ENCODE results near the gene TFCP2L1.

The TFCP2L1 gene

DNA sequence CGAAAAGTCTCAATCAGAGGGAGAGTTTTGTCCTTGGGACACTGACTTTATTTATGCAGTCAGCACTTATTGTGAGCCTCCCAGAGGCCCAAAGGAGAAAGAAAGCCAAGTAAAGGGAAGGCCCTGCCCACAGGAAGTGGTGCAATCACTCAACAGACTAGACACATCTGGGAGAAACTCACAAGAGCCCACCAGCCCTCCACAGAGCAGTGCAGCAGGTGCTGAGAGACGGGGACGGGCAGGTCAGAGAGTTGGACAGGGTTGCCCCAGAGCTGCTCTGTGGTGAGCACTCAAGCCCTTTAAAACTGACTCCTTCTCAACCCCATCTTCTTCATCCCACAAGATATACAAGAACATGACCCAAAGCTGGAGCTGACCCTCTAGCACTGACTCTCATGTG, 96.0 kb downstream of the TFCP2L1 start:
- no peak overlapping the region for H3K4me3 ChIP-seq (ENCODE audit: low read depth in 1 of 2, low read length in 2 of 2)
- no peaks in the 10 kb centered on the region for H3K36me3 ChIP-seq (ENCODE audit: control insufficient read depth in 1 of 2, insufficient read depth in 2 of 2, low read length in 2 of 2)
- no peak overlapping the region for H3K27ac ChIP-seq (ENCODE audit: low read length)
- no peaks in the 10 kb centered on the region for H3K9me3 ChIP-seq (ENCODE audit: control insufficient read depth in 1 of 2, low read length in 2 of 2)
- H3K27me3 ChIP-seq (ENCODE audit: low read depth, low read length) = no peaks in the 10 kb centered on the region
- H3K4me1 ChIP-seq (ENCODE audit: control insufficient read depth in 1 of 2, insufficient read depth in 2 of 2, low read length in 2 of 2) = no peaks in the 10 kb centered on the region

DNA sequence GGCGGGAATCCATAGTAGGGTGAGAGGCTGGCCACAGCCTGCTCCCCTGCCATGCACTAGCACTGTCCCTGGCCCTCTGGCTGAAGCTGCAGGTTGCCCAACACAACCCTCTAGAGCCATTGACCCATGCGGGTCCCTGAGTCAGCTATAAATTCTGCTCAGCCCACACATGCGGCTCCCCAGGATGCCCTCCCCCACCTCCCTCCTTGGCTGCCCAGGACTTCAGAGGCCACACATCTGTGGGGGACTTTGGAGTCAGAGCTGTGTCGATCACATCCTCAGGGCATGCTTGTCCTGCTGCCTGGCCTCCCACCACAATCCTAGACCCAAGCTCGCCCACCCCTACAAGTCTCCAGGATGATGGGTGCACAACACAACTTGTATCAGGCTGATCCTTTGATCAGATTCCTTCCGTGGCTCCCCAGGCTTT, 97.0 kb downstream of the TFCP2L1 start:
- Histone ChIP-seq H3K27ac (ENCODE audit: low read length) (no peak overlapping the region), H3K36me3 (ENCODE audit: control insufficient read depth in 1 of 2, insufficient read depth in 2 of 2, low read length in 2 of 2) (no peaks in the 10 kb centered on the region), H3K4me1 (ENCODE audit: control insufficient read depth in 1 of 2, insufficient read depth in 2 of 2, low read length in 2 of 2) (no peaks in the 10 kb centered on the region), H3K27me3 (ENCODE audit: low read depth, low read length) (no peaks in the 10 kb centered on the region), H3K9me3 (ENCODE audit: control insufficient read depth in 1 of 2, low read length in 2 of 2) (no peaks in the 10 kb centered on the region), H3K4me3 (ENCODE audit: low read depth in 1 of 2, low read length in 2 of 2) (no peak overlapping the region)

DNA sequence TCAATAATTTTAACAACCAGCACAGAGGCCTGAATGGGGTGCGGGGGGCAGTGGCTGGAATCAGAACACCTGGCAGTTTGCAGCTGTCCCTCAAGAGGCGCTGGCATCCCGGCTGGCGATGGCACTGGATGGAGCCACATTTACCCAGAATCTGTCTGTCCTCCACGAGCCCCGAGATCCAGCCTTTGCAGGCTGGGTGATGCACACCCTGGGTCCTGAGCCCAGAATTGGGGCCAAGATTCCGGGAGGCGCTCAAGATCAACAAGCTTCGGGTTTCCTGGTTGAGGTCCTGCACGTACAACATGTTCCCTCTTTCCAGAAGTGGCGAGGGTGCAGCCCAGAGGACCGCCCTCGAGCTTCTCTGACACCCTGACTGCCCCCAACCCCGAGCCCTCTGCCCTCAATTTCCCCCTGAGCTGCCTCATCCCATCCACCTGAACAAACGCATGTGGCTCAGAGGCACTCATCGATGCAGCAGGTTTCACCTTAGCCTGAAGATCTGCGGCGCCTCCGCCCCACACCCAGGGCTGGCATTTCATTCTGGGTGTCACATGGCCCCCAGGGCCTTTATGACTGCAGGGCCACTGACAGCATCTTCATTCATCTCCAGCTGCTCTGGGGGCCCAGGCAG, 97.5 kb downstream of the TFCP2L1 start:
- Histone ChIP-seq H3K27ac (ENCODE audit: low read length) (no peak overlapping the region), H3K9me3 (ENCODE audit: control insufficient read depth in 1 of 2, low read length in 2 of 2) (no peaks in the 10 kb centered on the region), H3K4me3 (ENCODE audit: low read depth in 1 of 2, low read length in 2 of 2) (no peak overlapping the region), H3K27me3 (ENCODE audit: low read depth, low read length) (no peaks in the 10 kb centered on the region), H3K36me3 (ENCODE audit: control insufficient read depth in 1 of 2, insufficient read depth in 2 of 2, low read length in 2 of 2) (no peaks in the 10 kb centered on the region), H3K4me1 (ENCODE audit: control insufficient read depth in 1 of 2, insufficient read depth in 2 of 2, low read length in 2 of 2) (no peaks in the 10 kb centered on the region)

DNA sequence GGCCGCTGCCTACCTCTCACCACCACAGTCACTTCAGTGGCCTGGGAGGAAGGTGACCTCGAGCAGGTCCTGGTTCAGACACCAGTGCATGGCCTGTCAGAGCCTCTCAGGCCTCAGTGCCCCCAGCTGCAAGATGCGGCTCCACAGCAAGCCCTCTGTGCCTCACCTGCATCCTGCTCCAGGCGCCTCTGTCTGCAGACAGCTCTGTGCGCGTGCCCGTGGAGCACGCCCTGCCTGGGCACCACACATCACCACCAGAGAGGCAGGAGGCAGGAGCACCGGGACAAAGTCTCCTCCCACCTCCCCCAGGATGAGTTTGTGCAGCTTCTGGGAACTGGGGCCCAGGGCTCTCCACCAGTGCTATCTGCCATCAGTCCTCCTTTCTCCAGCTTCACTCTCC, 98.7 kb downstream of the TFCP2L1 start:
- H3K36me3 ChIP-seq (ENCODE audit: control insufficient read depth in 1 of 2, insufficient read depth in 2 of 2, low read length in 2 of 2) = no peaks in the 10 kb centered on the region
- H3K27me3 ChIP-seq (ENCODE audit: low read depth, low read length) = no peaks in the 10 kb centered on the region
- no peaks in the 10 kb centered on the region for H3K4me1 ChIP-seq (ENCODE audit: control insufficient read depth in 1 of 2, insufficient read depth in 2 of 2, low read length in 2 of 2)
- no peak overlapping the region for H3K4me3 ChIP-seq (ENCODE audit: low read depth in 1 of 2, low read length in 2 of 2)
- H3K27ac ChIP-seq (ENCODE audit: low read length) = no peak overlapping the region
- H3K9me3 ChIP-seq (ENCODE audit: control insufficient read depth in 1 of 2, low read length in 2 of 2) = no peaks in the 10 kb centered on the region

DNA sequence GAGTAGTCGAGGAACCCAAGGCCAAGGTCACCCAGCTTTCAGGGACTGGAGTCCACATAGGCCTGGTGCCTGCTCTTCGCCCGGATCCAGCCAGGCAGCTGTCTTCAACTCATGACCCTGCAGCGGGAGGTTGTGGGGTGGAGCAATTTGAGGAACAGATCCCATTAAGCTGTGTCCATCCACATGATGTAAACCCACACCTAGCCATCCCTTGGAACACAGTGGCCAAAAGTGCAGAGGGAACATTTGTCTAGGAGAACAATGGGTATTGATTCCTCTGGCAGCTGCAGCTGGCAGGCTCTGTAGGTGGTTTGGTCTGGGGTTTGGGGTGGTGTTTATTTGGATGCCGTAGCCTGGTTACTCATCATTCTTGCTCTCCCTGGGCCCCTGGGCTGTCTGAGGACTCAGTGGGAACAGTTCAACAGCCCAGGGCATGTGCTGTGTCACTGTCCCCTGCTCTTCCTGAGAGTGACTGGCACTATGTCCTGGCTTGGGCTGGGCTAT, 99.4 kb downstream of the TFCP2L1 start:
- no peaks in the 10 kb centered on the region for H3K36me3 ChIP-seq (ENCODE audit: control insufficient read depth in 1 of 2, insufficient read depth in 2 of 2, low read length in 2 of 2)
- no peaks in the 10 kb centered on the region for H3K9me3 ChIP-seq (ENCODE audit: control insufficient read depth in 1 of 2, low read length in 2 of 2)
- no peaks in the 10 kb centered on the region for H3K27me3 ChIP-seq (ENCODE audit: low read depth, low read length)
- no peaks in the 10 kb centered on the region for H3K4me1 ChIP-seq (ENCODE audit: control insufficient read depth in 1 of 2, insufficient read depth in 2 of 2, low read length in 2 of 2)
- H3K27ac ChIP-seq (ENCODE audit: low read length) = no peak overlapping the region
- no peak overlapping the region for H3K4me3 ChIP-seq (ENCODE audit: low read depth in 1 of 2, low read length in 2 of 2)

DNA sequence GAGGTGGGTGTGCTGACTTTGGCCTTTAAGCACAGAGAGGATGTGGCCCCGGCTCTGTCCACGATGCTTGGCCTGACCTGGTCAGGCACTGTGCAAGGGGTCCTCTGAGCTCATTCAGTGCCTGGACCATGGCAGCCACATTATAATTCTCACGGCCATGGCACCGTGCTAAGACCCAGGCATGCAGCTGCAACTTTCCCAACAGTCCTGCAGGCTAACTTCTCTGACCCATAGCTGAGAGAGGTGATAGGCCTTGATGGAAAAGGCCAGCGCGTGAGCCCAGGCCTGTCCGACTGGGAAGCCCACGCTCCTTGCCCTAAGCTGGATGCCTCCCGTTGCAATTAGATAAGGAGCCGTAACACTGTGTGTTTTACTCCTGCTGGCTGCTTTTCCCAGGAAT, 99.9 kb downstream of the TFCP2L1 start:
- Histone ChIP-seq H3K9me3 (ENCODE audit: control insufficient read depth in 1 of 2, low read length in 2 of 2) (no peaks in the 10 kb centered on the region), H3K27ac (ENCODE audit: low read length) (no peak overlapping the region), H3K4me3 (ENCODE audit: low read depth in 1 of 2, low read length in 2 of 2) (no peak overlapping the region), H3K27me3 (ENCODE audit: low read depth, low read length) (no peaks in the 10 kb centered on the region), H3K4me1 (ENCODE audit: control insufficient read depth in 1 of 2, insufficient read depth in 2 of 2, low read length in 2 of 2) (no peaks in the 10 kb centered on the region), H3K36me3 (ENCODE audit: control insufficient read depth in 1 of 2, insufficient read depth in 2 of 2, low read length in 2 of 2) (no peaks in the 10 kb centered on the region)

DNA sequence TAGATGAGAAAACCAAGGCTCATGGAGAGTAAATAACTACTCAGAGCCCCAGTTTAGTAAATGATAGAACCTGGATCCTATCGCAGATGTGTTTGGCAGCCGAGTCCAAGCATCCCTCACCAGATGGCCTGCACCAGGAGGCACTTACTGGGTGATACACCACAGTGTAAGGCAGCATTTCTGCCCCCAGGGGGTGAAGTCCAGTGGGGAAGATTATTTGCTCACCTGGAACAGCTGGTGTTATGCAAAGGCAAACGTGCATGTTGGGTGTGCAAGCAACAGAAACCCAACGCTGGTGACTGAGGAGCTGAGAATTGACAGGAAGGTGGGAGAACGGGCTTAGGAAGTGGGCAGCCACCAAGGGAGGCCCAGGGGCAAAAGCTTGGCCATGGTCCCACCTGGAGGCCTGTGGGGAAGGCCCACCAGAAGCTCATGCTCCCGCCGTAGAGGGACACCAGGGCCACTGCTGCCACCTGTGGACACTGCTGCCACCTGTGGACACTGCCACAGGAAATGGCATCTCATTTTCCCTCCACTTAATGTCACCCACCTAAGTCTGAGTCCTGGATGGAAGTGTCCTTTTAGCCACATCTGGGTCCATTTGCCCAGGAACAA, 100.6 kb downstream of the TFCP2L1 start:
- no peaks in the 10 kb centered on the region for H3K4me1 ChIP-seq (ENCODE audit: control insufficient read depth in 1 of 2, insufficient read depth in 2 of 2, low read length in 2 of 2)
- H3K9me3 ChIP-seq (ENCODE audit: control insufficient read depth in 1 of 2, low read length in 2 of 2) = no peaks in the 10 kb centered on the region
- no peaks in the 10 kb centered on the region for H3K27me3 ChIP-seq (ENCODE audit: low read depth, low read length)
- no peak overlapping the region for H3K4me3 ChIP-seq (ENCODE audit: low read depth in 1 of 2, low read length in 2 of 2)
- no peak overlapping the region for H3K27ac ChIP-seq (ENCODE audit: low read length)
- H3K36me3 ChIP-seq (ENCODE audit: control insufficient read depth in 1 of 2, insufficient read depth in 2 of 2, low read length in 2 of 2) = no peaks in the 10 kb centered on the region

DNA sequence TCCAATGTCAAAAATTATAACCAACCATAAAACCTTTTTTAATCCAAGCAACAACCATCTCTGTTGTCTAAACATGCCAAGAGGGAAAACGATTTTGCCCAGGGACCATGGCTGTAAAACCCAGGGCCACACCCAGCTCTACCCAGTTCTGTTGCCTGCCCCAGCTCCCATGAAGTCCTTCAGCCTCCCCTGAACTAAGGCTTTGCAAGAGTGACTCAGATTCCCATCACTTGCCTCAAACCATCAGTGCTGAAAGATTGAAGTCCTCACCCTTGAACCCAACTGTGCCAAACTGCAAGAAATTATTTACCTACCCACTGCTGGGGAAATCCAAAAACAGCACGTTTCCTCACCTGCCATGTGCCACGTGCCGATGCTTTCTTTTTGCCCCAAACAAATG, 102.5 kb downstream of the TFCP2L1 start:
- Histone ChIP-seq H3K27me3 (ENCODE audit: low read depth, low read length) (no peaks in the 10 kb centered on the region), H3K27ac (ENCODE audit: low read length) (no peak overlapping the region), H3K9me3 (ENCODE audit: control insufficient read depth in 1 of 2, low read length in 2 of 2) (no peaks in the 10 kb centered on the region), H3K36me3 (ENCODE audit: control insufficient read depth in 1 of 2, insufficient read depth in 2 of 2, low read length in 2 of 2) (no peaks in the 10 kb centered on the region), H3K4me1 (ENCODE audit: control insufficient read depth in 1 of 2, insufficient read depth in 2 of 2, low read length in 2 of 2) (no peaks in the 10 kb centered on the region), H3K4me3 (ENCODE audit: low read depth in 1 of 2, low read length in 2 of 2) (no peak overlapping the region)

DNA sequence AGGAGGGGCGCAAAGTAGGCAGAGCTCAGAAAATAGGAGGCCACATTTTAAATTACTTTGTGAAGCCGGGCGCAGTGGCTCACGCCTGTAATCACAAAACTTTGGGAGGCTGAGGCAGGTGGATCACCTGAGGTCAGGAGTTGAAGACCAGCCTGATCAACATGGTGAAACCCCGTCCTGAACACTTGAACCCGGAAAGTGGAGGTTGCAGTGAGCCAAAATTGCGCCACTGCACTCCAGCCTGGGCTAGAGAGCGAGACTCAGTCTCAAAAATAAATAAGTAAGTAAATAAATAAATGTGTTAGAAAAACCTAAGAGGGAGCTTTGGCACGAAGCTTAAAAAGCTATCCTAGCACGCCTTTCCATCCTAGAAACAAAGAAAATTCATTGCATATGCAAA, 105.5 kb downstream of the TFCP2L1 start:
- Histone ChIP-seq H3K27ac (ENCODE audit: low read length) (no peak overlapping the region), H3K9me3 (ENCODE audit: control insufficient read depth in 1 of 2, low read length in 2 of 2) (no peaks in the 10 kb centered on the region)

DNA sequence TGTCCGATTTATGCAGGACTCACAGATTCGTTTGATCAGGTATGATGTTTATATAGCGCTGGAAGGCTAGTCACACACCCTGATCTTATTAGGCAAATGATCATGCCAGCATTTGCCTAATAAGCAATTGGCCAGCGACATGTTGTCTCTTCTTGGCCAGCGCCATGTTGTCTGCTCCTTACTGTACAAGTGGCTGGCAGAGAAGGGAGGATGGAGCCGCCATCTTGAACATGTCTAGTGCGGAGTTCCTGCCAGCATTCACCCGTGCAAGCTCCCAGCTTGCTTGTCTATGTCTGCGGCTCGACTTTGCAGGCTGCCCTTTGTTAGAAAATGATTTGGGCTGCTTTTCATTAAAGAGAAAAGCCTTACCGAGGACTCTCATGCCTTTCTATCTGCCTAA, 106.3 kb downstream of the TFCP2L1 start:
- no peak overlapping the region for H3K4me3 ChIP-seq (ENCODE audit: low read depth in 1 of 2, low read length in 2 of 2)
- no peak overlapping the region for H3K27ac ChIP-seq (ENCODE audit: low read length)
- H3K27me3 ChIP-seq (ENCODE audit: low read depth, low read length) = no peaks in the 10 kb centered on the region
- H3K4me1 ChIP-seq (ENCODE audit: control insufficient read depth in 1 of 2, insufficient read depth in 2 of 2, low read length in 2 of 2) = no peaks in the 10 kb centered on the region
- H3K9me3 ChIP-seq (ENCODE audit: control insufficient read depth in 1 of 2, low read length in 2 of 2) = no peaks in the 10 kb centered on the region
- no peaks in the 10 kb centered on the region for H3K36me3 ChIP-seq (ENCODE audit: control insufficient read depth in 1 of 2, insufficient read depth in 2 of 2, low read length in 2 of 2)

More for the DNA sequence above, 105.5 kb downstream of the TFCP2L1 start:
- Histone ChIP-seq H3K4me3 (ENCODE audit: low read depth in 1 of 2, low read length in 2 of 2) (no peak overlapping the region), H3K4me1 (ENCODE audit: control insufficient read depth in 1 of 2, insufficient read depth in 2 of 2, low read length in 2 of 2) (no peaks in the 10 kb centered on the region), H3K36me3 (ENCODE audit: control insufficient read depth in 1 of 2, insufficient read depth in 2 of 2, low read length in 2 of 2) (no peaks in the 10 kb centered on the region), H3K27me3 (ENCODE audit: low read depth, low read length) (no peaks in the 10 kb centered on the region)

DNA sequence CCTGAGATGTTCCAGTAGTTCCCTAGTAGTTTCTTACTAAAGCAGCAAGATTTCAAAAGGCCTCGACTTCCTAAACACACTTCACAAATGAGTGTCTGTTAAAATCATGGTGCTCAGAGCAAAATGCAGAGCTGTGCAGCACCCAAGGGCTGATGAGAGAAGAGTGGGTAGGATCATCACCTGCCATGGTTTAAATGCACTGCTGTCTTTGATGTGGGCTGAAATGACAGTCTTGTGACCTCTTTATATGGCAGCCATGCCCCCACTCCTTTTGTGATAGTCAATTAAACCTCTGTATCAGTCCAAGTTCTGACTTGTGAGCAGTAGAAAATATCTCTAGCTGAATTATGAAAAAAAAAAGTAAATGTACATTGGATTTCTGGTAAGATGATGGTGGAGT, 107.1 kb downstream of the TFCP2L1 start:
- no peaks in the 10 kb centered on the region for H3K9me3 ChIP-seq (ENCODE audit: control insufficient read depth in 1 of 2, low read length in 2 of 2)
- no peak overlapping the region for H3K27ac ChIP-seq (ENCODE audit: low read length)
- H3K4me1 ChIP-seq (ENCODE audit: control insufficient read depth in 1 of 2, insufficient read depth in 2 of 2, low read length in 2 of 2) = no peaks in the 10 kb centered on the region
- no peaks in the 10 kb centered on the region for H3K27me3 ChIP-seq (ENCODE audit: low read depth, low read length)
- no peaks in the 10 kb centered on the region for H3K36me3 ChIP-seq (ENCODE audit: control insufficient read depth in 1 of 2, insufficient read depth in 2 of 2, low read length in 2 of 2)
- no peak overlapping the region for H3K4me3 ChIP-seq (ENCODE audit: low read depth in 1 of 2, low read length in 2 of 2)

DNA sequence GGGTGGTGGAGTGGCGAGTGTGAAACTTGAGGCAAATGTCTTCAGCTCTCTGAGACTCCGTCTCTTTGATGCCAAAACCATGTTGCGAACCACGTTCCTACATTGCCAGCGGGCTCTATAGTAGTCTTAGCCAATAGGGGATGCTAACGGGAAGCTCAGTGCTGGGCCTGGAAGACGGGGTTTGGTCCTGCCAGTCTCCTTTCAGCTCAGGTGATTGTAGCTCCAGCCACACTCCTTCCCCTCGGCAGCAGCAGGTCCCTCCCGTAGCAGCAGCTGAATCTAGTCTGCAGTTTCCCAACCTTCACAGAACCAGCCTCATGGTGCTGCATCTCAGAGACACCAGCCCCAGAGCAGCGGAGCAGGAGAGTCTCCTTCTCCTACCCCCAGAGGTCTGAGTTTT, 109.7 kb downstream of the TFCP2L1 start:
- Histone ChIP-seq H3K9me3 (ENCODE audit: control insufficient read depth in 1 of 2, low read length in 2 of 2) (peaks cover 7 to 13% of the 10 kb centered on the region in 2 donors), H3K27me3 (ENCODE audit: low read depth, low read length) (no peaks in the 10 kb centered on the region), H3K27ac (ENCODE audit: low read length) (no peak overlapping the region), H3K4me1 (ENCODE audit: control insufficient read depth in 1 of 2, insufficient read depth in 2 of 2, low read length in 2 of 2) (no peaks in the 10 kb centered on the region), H3K4me3 (ENCODE audit: low read depth in 1 of 2, low read length in 2 of 2) (no peak overlapping the region), H3K36me3 (ENCODE audit: control insufficient read depth in 1 of 2, insufficient read depth in 2 of 2, low read length in 2 of 2) (no peaks in the 10 kb centered on the region)
